Hepatocyte (in vitro differentiated cells): Measurements from ENCODE around the gene DLL1.

Source experiments
- CTCF ChIP-seq: fragments of 200-600 bp; sonication (generic); IDR thresholded peaks from 2 replicates; pipeline ENCODE4 v1.5.1; 2016; ENCODE audit warnings: antibody characterized with exemption, mild to moderate bottlenecking; ENCODE audit not compliant: poor library complexity
- EZH2 ChIP-seq: fragments of 200-600 bp; sonication (generic); IDR thresholded peaks from 2 replicates; pipeline ENCODE4 v1.6.1; 2016; ENCODE audit warnings: antibody characterized with exemption, mild to moderate bottlenecking, borderline replicate concordance

GRCh38 chr6:170270984-170271593 is 19.8 kb downstream of the DLL1 start:
- TF ChIP-seq CTCF (no peak), EZH2 (no peak)
